Measurements from ENCODE around the gene PCDHGB5. TPM values are rescaled to one million over a fixed set of nuclear protein-coding genes. Genes with fewer than 3 reads are reported as not detected.
A peak's percentile ranks its signal among the peaks of the same experiment; 100 is the strongest.
"Not testable (repeated sequence)": the region's sequence is repeated elsewhere in the genome, so short reads cannot be mapped to it uniquely, and the experiment has no call there.

PCDHGB5 gene
- total and polyA plus RNA-seq, 12 donors = 0.40 to 15.3 (median 9.3) TPM

GRCh38 chr5:141383345-141383744, 14.4 kb upstream of the PCDHGB5 start:
- no peaks in the 10 kb centered on the region for H3K4me1 ChIP-seq (replicated peaks in 1 of 2)
- DNase-seq = no peak
- 28 to 46% (median 35%) methylated on average over 17 to 21 of the region's 21 CpGs for WGBS, 4 donors
- no peak overlapping the region for H3K4me3 ChIP-seq
- no peaks in the 10 kb centered on the region for H3K27me3 ChIP-seq
- no peak for TF ChIP-seq POLR2A (IDR thresholded peaks at IDR 0.05)
- TF ChIP-seq CTCF (IDR thresholded peaks at IDR 0.05) = no peak
- intact Hi-C loops (cut with DNase I) = no loop called here
- H3K36me3 ChIP-seq (replicated peaks in 1 of 2) = no peaks in the 10 kb centered on the region
- peaks cover 4 to 19% (median 12%) of the 10 kb centered on the region in 3 donors for H3K9me3 ChIP-seq (replicated peaks in 1 of 3)
- no peak overlapping the region for H3K27ac ChIP-seq

- WGBS, 4 donors = 38 to 66% (median 42%) methylated on average over 9 to 43 of the region's 43 CpGs
- Histone ChIP-seq H3K4me3 (no peak overlapping the region), H3K27ac (no peak overlapping the region), H3K27me3 (no peaks in the 10 kb centered on the region), H3K9me3 (replicated peaks in 1 of 3) (peaks cover 0 to 24% (median 11%) of the 10 kb centered on the region in 3 donors), H3K4me1 (replicated peaks in 1 of 2) (no peaks in the 10 kb centered on the region), H3K36me3 (replicated peaks in 1 of 2) (no peaks in the 10 kb centered on the region)
- TF ChIP-seq POLR2A (IDR thresholded peaks at IDR 0.05) (no peak), CTCF (IDR thresholded peaks at IDR 0.05) (no peak)
- intact Hi-C loops (cut with DNase I) = no loop called here
- peak in 1 of 7 donors; percentile 31 for DNase-seq
Observed at GRCh38 chr5:141384471-141385267, 13.1 kb upstream of the PCDHGB5 start.

DNA sequence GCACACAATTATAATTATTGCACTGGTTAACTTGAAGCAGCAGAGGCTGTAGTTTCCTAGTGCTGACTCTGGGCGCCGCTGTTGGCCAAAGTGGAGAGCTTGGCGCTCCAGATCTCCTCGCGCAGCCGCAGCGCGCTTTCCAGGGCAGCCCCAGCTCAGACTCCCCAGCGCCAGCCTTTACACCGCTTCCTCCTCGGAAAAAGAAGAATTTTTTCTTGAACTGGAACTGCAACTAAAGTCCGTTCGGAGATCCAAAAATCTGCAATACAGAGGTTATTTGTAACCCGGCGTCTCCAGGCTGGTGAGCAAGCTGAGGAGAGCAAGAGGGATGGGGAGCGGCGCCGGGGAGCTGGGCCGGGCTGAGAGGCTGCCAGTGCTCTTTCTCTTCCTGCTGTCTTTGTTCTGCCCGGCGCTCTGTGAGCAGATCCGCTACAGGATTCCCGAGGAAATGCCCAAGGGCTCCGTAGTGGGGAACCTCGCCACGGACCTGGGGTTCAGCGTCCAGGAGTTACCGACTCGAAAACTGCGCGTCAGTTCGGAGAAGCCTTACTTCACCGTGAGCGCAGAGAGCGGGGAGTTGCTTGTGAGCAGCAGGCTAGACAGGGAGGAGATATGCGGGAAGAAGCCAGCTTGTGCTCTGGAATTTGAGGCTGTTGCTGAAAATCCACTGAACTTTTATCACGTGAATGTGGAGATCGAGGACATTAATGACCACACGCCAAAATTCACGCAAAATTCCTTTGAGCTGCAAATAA, 10.0 kb upstream of the PCDHGB5 start, which contains the start of gene PCDHGB4:
TSS of gene PCDHGB4 (plus strand) at position 142 of the 755 bp plus-strand sequence. CDS start at position 329, 187 bp downstream.
- DNase-seq = not testable (repeated sequence)

More for the DNA sequence above, 10.0 kb upstream of the PCDHGB5 start, which contains the start of gene PCDHGB4:
- H3K27ac ChIP-seq; intact Hi-C loops (cut with DNase I); H3K27me3 ChIP-seq; H3K36me3 ChIP-seq (replicated peaks in 1 of 2); H3K4me1 ChIP-seq (replicated peaks in 1 of 2): not testable (repeated sequence)
- Histone ChIP-seq H3K9me3 (replicated peaks in 1 of 3) (peaks cover 0 to 35% (median 14%) of the 10 kb centered on the region in 3 donors), H3K4me3 (peak within 1 kb of the TSS in 1 of 4 donors; percentile 20)
- peak in 3 of 6 experiments; percentile 5 to 28 (median 12) for TF ChIP-seq CTCF (IDR thresholded peaks at IDR 0.05)
- 8 to 18% (median 11%) methylated on average over 17 to 22 of the region's 40 CpGs for WGBS, 4 donors
